Smooth muscle cell (in vitro differentiated cells): ENCODE measurements around the gene PTPRM. TPM values are rescaled to one million over a fixed set of nuclear protein-coding genes. Genes with fewer than 3 reads are reported as not detected.

Experiments used
- DNase-seq: peaks from one replicate; lab custom pipeline; 2025; ENCODE audit not compliant: unreplicated experiment; lab: John Stamatoyannopoulos, UW
- H2AFZ ChIP-seq: fragments of 200-600 bp; sonication (generic); 2 replicates; pipeline ENCODE4 v1.6.0; 2016; ENCODE audit warnings: antibody characterized with exemption, low read depth, mild to moderate bottlenecking
- H3F3A ChIP-seq: fragments of 200-600 bp; sonication (generic); 2 replicates; pipeline ENCODE4 v1.6.0; 2017; ENCODE audit warnings: antibody characterized with exemption, low read depth
- H3K27ac ChIP-seq: fragments of 200-600 bp; sonication (generic); 2 replicates; pipeline ENCODE4 v1.5.1; 2016; ENCODE audit warnings: low read depth, mild to moderate bottlenecking
- H3K27me3 ChIP-seq: fragments of 200-600 bp; sonication (generic); 2 replicates; pipeline ENCODE4 v1.6.1; 2016; ENCODE audit warnings: low read depth, mild to moderate bottlenecking
- H3K36me3 ChIP-seq: fragments of 200-600 bp; sonication (generic); 2 replicates; pipeline ENCODE4 v1.5.1; 2016; ENCODE audit warnings: low read depth
- H3K4me1 ChIP-seq: fragments of 200-600 bp; sonication (generic); 2 replicates; pipeline ENCODE4 v1.5.1; 2016; ENCODE audit warnings: low read depth
- H3K4me2 ChIP-seq: fragments of 200-600 bp; sonication (generic); 2 replicates; pipeline ENCODE4 v1.6.0; 2016; ENCODE audit warnings: mild to moderate bottlenecking
- H3K4me3 ChIP-seq: fragments of 200-600 bp; sonication (generic); 2 replicates; pipeline ENCODE4 v1.5.1; 2016; ENCODE audit warnings: mild to moderate bottlenecking
- H3K79me2 ChIP-seq: fragments of 200-600 bp; sonication (generic); 2 replicates; pipeline ENCODE4 v1.6.0; 2016; ENCODE audit warnings: low read depth, mild to moderate bottlenecking
- H3K9ac ChIP-seq: fragments of 200-600 bp; sonication (generic); 2 replicates; pipeline ENCODE4 v1.6.0; 2016; ENCODE audit warnings: low read depth
- H3K9me3 ChIP-seq: fragments of 200-600 bp; sonication (generic); replicated peaks from 2 replicates; pipeline ENCODE4 v1.5.1; 2016; ENCODE audit warnings: low read depth
- H4K20me1 ChIP-seq: fragments of 200-600 bp; sonication (generic); 2 replicates; pipeline ENCODE4 v1.6.0; 2016; ENCODE audit warnings: low read depth
- WGBS: methylation state at CpG from one replicate; pipeline ENCODE4 v1.1.7; 2016; ENCODE audit warnings: low lambda C conversion rate; 5-methylcytosine and 5-hydroxymethylcytosine counted together
- polyA plus RNA-seq: library from polyadenylated mRNA; unstranded; fragments of >200 nt; fragmentation: Nextera tagmentation; extraction: Ambion mirVana; gene quantifications from 2 replicates; pipeline ENCODE4 v1.2.1, GENCODE V29; 2016
- total RNA-seq: library from RNA; depleted of rRNA; stranded (reverse); fragments of >200 nt; gene quantifications from 2 replicates; pipeline ENCODE4 v1.2.3, GENCODE V29; 2014
- TF ChIP-seq, protein P1 (sequence below): fragments of 200-600 bp; sonication (generic); IDR thresholded peaks from 2 replicates; pipeline ENCODE4 v1.5.1; 2017; ENCODE audit warnings: borderline replicate concordance, mild to moderate bottlenecking, antibody characterized with exemption; ENCODE audit not compliant: insufficient read depth, poor library complexity, severe bottlenecking

PTPRM gene
- total and polyA plus RNA-seq, 2 experiments from 2014 or later, result 57.5 to 115 TPM

DNA sequence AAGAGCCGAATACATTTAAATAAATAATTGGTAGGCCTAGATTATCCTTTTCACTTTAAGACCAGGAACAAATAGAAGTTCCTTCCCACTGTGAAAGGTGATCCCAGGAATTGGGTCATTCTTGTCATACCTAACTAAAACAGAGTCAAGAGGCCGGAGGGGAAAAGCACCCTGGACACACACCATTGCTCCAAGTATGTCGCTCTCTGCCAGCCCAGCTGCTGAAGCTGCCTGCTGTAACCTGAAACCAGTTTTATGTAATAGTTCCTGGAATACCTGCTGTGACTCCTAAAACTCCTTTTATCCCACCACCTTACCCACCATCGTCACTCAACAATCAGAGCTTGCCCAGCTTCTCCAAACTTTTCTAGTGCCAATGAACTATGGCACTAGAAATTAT lies 217.1 kb downstream of the PTPRM start:
- Histone ChIP-seq H3K79me2 (peaks cover 13% of the 10 kb centered on the region), H3K4me1 (no peaks in the 10 kb centered on the region), H2AFZ (no peak overlapping the region), H3K36me3 (no peaks in the 10 kb centered on the region), H3K9ac (no peak overlapping the region), H3F3A (no peaks in the 10 kb centered on the region), H3K9me3 (no peaks in the 10 kb centered on the region), H3K27me3 (no peaks in the 10 kb centered on the region), H3K4me3 (no peak overlapping the region), H3K27ac (no peak overlapping the region), H3K4me2 (no peak overlapping the region), H4K20me1 (peaks cover 75% of the 10 kb centered on the region)
- TF ChIP-seq, protein P1, sequence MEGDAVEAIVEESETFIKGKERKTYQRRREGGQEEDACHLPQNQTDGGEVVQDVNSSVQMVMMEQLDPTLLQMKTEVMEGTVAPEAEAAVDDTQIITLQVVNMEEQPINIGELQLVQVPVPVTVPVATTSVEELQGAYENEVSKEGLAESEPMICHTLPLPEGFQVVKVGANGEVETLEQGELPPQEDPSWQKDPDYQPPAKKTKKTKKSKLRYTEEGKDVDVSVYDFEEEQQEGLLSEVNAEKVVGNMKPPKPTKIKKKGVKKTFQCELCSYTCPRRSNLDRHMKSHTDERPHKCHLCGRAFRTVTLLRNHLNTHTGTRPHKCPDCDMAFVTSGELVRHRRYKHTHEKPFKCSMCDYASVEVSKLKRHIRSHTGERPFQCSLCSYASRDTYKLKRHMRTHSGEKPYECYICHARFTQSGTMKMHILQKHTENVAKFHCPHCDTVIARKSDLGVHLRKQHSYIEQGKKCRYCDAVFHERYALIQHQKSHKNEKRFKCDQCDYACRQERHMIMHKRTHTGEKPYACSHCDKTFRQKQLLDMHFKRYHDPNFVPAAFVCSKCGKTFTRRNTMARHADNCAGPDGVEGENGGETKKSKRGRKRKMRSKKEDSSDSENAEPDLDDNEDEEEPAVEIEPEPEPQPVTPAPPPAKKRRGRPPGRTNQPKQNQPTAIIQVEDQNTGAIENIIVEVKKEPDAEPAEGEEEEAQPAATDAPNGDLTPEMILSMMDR, result no peak
- 91% methylated on average over 4 of the region's 4 CpGs for WGBS
- no peak for DNase-seq

DNA sequence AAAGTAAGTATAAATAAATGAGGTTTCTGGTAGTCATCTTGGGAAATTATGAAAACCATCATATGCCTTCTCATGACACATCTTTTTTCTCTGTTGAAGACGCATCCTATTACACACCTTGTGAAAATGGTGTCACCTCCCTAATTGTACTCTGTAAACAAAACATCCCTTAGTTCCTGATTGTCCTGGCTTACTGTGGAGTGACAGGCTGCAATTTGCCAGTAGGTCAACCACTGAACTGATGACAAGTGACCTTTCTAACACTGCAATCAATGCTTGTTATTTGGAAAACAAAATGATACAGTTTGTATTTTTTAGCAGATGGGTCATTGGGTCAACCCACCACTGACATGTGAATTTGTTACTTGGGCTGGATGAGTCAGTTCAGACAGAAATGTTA lies 219.5 kb downstream of the PTPRM start:
- TF ChIP-seq, protein P1, result no peak
- WGBS, result 79% methylated on average over 1 of the region's 1 CpG
- H3K27me3 ChIP-seq, result no peaks in the 10 kb centered on the region

DNA sequence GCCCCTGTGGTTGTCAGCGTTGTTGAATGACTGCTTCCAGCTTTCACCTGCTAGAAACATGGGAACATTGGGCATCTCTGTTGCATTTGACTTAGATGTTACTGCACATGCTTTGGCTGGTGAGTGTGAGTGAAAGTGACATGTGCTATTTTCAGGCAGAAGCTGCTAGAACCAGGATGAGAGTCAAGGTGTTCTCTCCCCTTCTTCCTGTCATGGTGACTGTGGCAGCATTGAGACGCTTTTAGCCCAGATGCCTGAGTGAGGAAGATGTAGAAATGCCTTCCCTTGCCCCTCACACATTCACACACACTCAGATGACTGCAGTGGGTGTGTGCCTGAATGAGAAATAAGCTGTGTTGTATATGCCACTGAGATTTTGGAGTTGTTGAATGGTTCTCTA lies 220.2 kb downstream of the PTPRM start:
- no peak overlapping the region for H2AFZ ChIP-seq
- WGBS, result 92% methylated on average over 2 of the region's 2 CpGs
- no peak overlapping the region for H3K27ac ChIP-seq
- H4K20me1 ChIP-seq, result peaks cover 83% of the 10 kb centered on the region
- H3K4me1 ChIP-seq, result peaks cover 13% of the 10 kb centered on the region
- H3K9me3 ChIP-seq, result no peaks in the 10 kb centered on the region
- H3F3A ChIP-seq, result peaks cover 10% of the 10 kb centered on the region
- no peak for DNase-seq
- TF ChIP-seq, protein P1, result no peak
- H3K9ac ChIP-seq, result no peak overlapping the region
- peaks cover 22% of the 10 kb centered on the region for H3K79me2 ChIP-seq
- H3K4me3 ChIP-seq, result no peak overlapping the region
- no peaks in the 10 kb centered on the region for H3K36me3 ChIP-seq
- no peaks in the 10 kb centered on the region for H3K27me3 ChIP-seq
- H3K4me2 ChIP-seq, result no peak overlapping the region

More for the DNA sequence above, 219.5 kb downstream of the PTPRM start:
- no peak for DNase-seq
- peaks cover 10% of the 10 kb centered on the region for H3F3A ChIP-seq
- H3K27ac ChIP-seq, result no peak overlapping the region
- no peak overlapping the region for H3K4me3 ChIP-seq
- H2AFZ ChIP-seq, result no peak overlapping the region
- H3K9me3 ChIP-seq, result no peaks in the 10 kb centered on the region
- peaks cover 16% of the 10 kb centered on the region for H3K79me2 ChIP-seq
- no peak overlapping the region for H3K4me2 ChIP-seq
- peaks cover 13% of the 10 kb centered on the region for H3K4me1 ChIP-seq
- H3K36me3 ChIP-seq, result no peaks in the 10 kb centered on the region
- H4K20me1 ChIP-seq, result peaks cover 83% of the 10 kb centered on the region
- H3K9ac ChIP-seq, result no peak overlapping the region

DNA sequence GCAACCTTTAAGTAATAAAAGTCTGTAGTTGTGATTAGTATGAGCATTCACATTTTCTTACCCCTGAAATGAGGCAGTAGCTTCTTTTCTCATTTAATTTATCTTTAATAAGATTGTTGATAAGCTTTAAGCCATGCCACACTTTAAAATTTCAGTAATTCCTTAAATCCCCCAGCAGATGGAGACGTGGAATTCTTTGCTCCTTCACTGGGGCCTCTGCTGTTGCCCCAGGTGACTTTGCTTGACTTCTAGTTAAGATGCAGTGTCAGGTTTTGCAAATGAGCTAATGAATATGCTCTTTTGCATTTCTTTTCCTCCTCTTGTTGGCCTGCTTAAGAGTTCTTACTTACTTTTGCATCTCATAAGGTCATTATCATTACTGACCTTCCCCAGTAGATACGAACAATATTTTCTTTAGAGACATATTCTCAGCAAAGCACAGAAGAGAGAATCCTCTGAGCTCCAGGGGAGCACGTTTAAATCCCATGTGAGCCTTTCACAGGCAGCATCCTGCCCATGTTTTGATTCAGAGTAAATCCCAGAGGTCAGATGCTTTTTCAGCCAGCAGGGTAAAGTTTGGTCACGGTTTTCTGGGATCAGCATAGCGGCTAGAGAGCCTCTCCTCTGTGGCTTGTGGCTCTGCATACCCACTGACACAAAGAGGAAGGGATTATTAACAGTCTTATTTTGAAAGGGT lies 222.9 kb downstream of the PTPRM start:
- Histone ChIP-seq H4K20me1 (peaks cover 88% of the 10 kb centered on the region), H3K27me3 (no peaks in the 10 kb centered on the region), H3K36me3 (no peaks in the 10 kb centered on the region), H3K9me3 (no peaks in the 10 kb centered on the region), H2AFZ (no peak overlapping the region), H3K4me2 (peak overlapping the region; percentile 68), H3K4me1 (peaks cover 13% of the 10 kb centered on the region), H3K9ac (no peak overlapping the region), H3K27ac (peak overlapping the region; percentile 51), H3F3A (peaks cover 10% of the 10 kb centered on the region), H3K79me2 (peaks cover 27% of the 10 kb centered on the region), H3K4me3 (no peak overlapping the region)
- 11% methylated on average over 5 of the region's 5 CpGs for WGBS
- DNase-seq, result no peak
- TF ChIP-seq, protein P1, result peak; percentile 54
